Hepatocyte (in vitro differentiated cells): ENCODE results near the gene PLCB4. TPM values are rescaled to one million over a fixed set of nuclear protein-coding genes. Genes with fewer than 3 reads are reported as not detected.

Source experiments
- DNase-seq: peaks from one replicate; pipeline ENCODE4 v3.0.0-alpha.2; 2016; ENCODE audit warnings: low spot score
- H2AFZ ChIP-seq: fragments of 200-600 bp; sonication (generic); 2 replicates; pipeline ENCODE4 v1.6.0; 2016; ENCODE audit warnings: antibody characterized with exemption, mild to moderate bottlenecking
- H3K27ac ChIP-seq: fragments of 200-600 bp; sonication (generic); 2 replicates; pipeline ENCODE4 v1.5.1; 2016; ENCODE audit warnings: mild to moderate bottlenecking
- H3K27me3 ChIP-seq: fragments of 200-600 bp; sonication (generic); 2 replicates; pipeline ENCODE4 v1.6.1; 2016
- H3K36me3 ChIP-seq: fragments of 200-600 bp; sonication (generic); replicated peaks from 2 replicates; pipeline ENCODE4 v1.5.1; 2016; ENCODE audit warnings: low read depth; ENCODE audit not compliant: insufficient read depth
- H3K4me1 ChIP-seq: fragments of 200-600 bp; sonication (generic); 2 replicates; pipeline ENCODE4 v1.5.1; 2016; ENCODE audit warnings: mild to moderate bottlenecking, moderate library complexity; ENCODE audit not compliant: insufficient read depth
- H3K4me2 ChIP-seq: fragments of 200-600 bp; sonication (generic); 2 replicates; pipeline ENCODE4 v1.6.0; 2016
- H3K4me3 ChIP-seq: fragments of 200-600 bp; sonication (generic); 2 replicates; pipeline ENCODE4 v1.5.1; 2016; ENCODE audit warnings: mild to moderate bottlenecking
- H3K79me2 ChIP-seq: fragments of 200-600 bp; sonication (generic); 2 replicates; pipeline ENCODE4 v1.6.0; 2017; ENCODE audit warnings: mild to moderate bottlenecking
- H3K9me2 ChIP-seq: fragments of 200-600 bp; sonication (generic); replicated peaks from 2 replicates; pipeline ENCODE4 v1.6.0; 2017; ENCODE audit warnings: mild to moderate bottlenecking; ENCODE audit not compliant: insufficient read depth
- H3K9me3 ChIP-seq: fragments of 200-600 bp; sonication (generic); 2 replicates; pipeline ENCODE4 v1.5.1; 2016; ENCODE audit warnings: low read depth, mild to moderate bottlenecking
- H4K20me1 ChIP-seq: fragments of 200-600 bp; sonication (generic); 2 replicates; pipeline ENCODE4 v1.6.0; 2016; ENCODE audit warnings: mild to moderate bottlenecking; ENCODE audit not compliant: insufficient read depth, poor library complexity, severe bottlenecking
- CTCF ChIP-seq: fragments of 200-600 bp; sonication (generic); IDR thresholded peaks from 2 replicates; pipeline ENCODE4 v1.5.1; 2016; ENCODE audit warnings: antibody characterized with exemption, mild to moderate bottlenecking; ENCODE audit not compliant: poor library complexity
- EZH2 ChIP-seq: fragments of 200-600 bp; sonication (generic); IDR thresholded peaks from 2 replicates; pipeline ENCODE4 v1.6.1; 2016; ENCODE audit warnings: antibody characterized with exemption, mild to moderate bottlenecking, borderline replicate concordance
- EZH2phosphoT487 ChIP-seq: fragments of 200-600 bp; sonication (generic); IDR thresholded peaks from one replicate; pipeline ENCODE4 v1.6.1; 2018; ENCODE audit warnings: antibody characterized with exemption, mild to moderate bottlenecking, low read depth, moderate library complexity; ENCODE audit not compliant: unreplicated experiment, severe bottlenecking
- WGBS: methylation state at CpG from one replicate; pipeline ENCODE4 v1.1.6; 2016; ENCODE audit warnings: low lambda C conversion rate; ENCODE audit errors: missing lambda C conversion rate; 5-methylcytosine and 5-hydroxymethylcytosine counted together
- polyA plus RNA-seq: library from polyadenylated mRNA; unstranded; fragments of >200 nt; fragmentation: Nextera tagmentation; extraction: Ambion mirVana; gene quantifications from 2 replicates; pipeline ENCODE4 v1.2.1, GENCODE V29; 2016
- total RNA-seq: library from RNA; depleted of rRNA; stranded (reverse); fragments of >200 nt; gene quantifications from 2 replicates; pipeline ENCODE4 v1.2.3, GENCODE V29; 2014

Gene PLCB4
- total and polyA plus RNA-seq, 2 experiments from 2014 or later: 6.4 to 15.0 TPM

GRCh38 chr20:9202420-9203080 lies 133.7 kb downstream of the PLCB4 start:
- H3K36me3 ChIP-seq: no peaks in the 10 kb centered on the region
- no peaks in the 10 kb centered on the region for H3K27me3 ChIP-seq
- no peaks in the 10 kb centered on the region for H3K79me2 ChIP-seq
- no peaks in the 10 kb centered on the region for H3K4me1 ChIP-seq
- peak; percentile 16 for DNase-seq
- no peak overlapping the region for H3K4me3 ChIP-seq
- no peaks in the 10 kb centered on the region for H3K9me3 ChIP-seq
- no peaks in the 10 kb centered on the region for H3K9me2 ChIP-seq
- no peaks in the 10 kb centered on the region for H4K20me1 ChIP-seq
- 91% methylated on average over 3 of the region's 3 CpGs for WGBS
- no peak overlapping the region for H3K4me2 ChIP-seq
- no peak overlapping the region for H2AFZ ChIP-seq
- H3K27ac ChIP-seq: peak overlapping the region; percentile 37
- TF ChIP-seq CTCF (no peak), EZH2 (no peak), EZH2phosphoT487 (no peak)

DNA sequence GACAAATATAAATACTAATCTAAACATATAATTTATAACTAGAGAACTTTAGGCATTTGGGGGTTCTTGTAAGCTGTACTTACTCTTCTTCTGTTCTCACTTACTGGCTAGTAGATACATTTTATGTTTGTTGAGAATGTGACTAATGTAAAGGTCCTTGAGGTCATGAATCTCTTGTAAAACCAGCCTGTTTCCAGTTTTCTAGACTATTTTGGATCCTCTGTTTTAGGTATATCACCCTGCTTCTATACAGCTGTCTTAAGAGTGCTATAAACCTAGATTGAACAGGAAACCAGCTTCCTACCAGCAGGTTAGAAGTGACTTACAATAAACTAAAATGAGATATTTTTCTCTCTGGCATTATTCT lies 134.2 kb downstream of the PLCB4 start:
- Histone ChIP-seq H3K4me3 (no peak overlapping the region), H3K9me3 (no peaks in the 10 kb centered on the region), H2AFZ (no peak overlapping the region), H3K27ac (no peak overlapping the region), H4K20me1 (no peaks in the 10 kb centered on the region), H3K4me1 (no peaks in the 10 kb centered on the region), H3K4me2 (no peak overlapping the region), H3K79me2 (no peaks in the 10 kb centered on the region), H3K36me3 (no peaks in the 10 kb centered on the region), H3K9me2 (no peaks in the 10 kb centered on the region), H3K27me3 (no peaks in the 10 kb centered on the region)
- TF ChIP-seq EZH2phosphoT487: no peak
- no peak for TF ChIP-seq EZH2
- TF ChIP-seq CTCF: no peak
- no peak for DNase-seq

- no peak overlapping the region for H3K4me2 ChIP-seq
- H3K79me2 ChIP-seq: no peaks in the 10 kb centered on the region
- no peaks in the 10 kb centered on the region for H3K9me2 ChIP-seq
- no peak for DNase-seq
- no peak overlapping the region for H2AFZ ChIP-seq
- H3K27ac ChIP-seq: no peak overlapping the region
- WGBS: 92% methylated on average over 5 of the region's 5 CpGs
- no peaks in the 10 kb centered on the region for H3K36me3 ChIP-seq
- TF ChIP-seq EZH2phosphoT487 (no peak), CTCF (no peak), EZH2 (no peak)
- H4K20me1 ChIP-seq: no peaks in the 10 kb centered on the region
- H3K4me1 ChIP-seq: no peaks in the 10 kb centered on the region
- no peaks in the 10 kb centered on the region for H3K27me3 ChIP-seq
- no peak overlapping the region for H3K4me3 ChIP-seq
- H3K9me3 ChIP-seq: no peaks in the 10 kb centered on the region
These were observed 136.1 kb downstream of the PLCB4 start for GRCh38 chr20:9204979-9205378.

DNA sequence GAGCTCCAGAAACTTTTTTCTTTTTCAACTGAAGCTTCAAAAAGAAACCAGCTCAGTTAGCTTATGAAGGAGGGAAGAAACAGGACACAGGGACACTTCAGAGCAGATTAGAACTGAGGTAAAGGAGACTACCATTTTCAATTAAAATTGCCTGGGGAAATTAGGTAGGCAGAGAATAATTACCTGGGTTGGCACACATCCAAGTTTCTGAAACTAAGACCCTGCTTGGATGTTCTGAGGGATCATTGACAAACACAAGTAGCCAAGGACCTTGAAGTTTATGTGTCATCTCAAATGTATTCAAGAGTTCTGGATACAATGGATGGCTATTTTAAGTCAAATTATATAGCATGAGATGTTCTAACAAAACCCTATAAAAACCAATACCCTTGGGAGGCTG lies 137.6 kb downstream of the PLCB4 start:
- Histone ChIP-seq H4K20me1 (no peaks in the 10 kb centered on the region), H3K9me3 (no peaks in the 10 kb centered on the region), H3K79me2 (no peaks in the 10 kb centered on the region), H3K4me2 (no peak overlapping the region), H3K4me1 (no peaks in the 10 kb centered on the region), H3K27me3 (no peaks in the 10 kb centered on the region), H3K4me3 (no peak overlapping the region), H3K27ac (no peak overlapping the region), H2AFZ (no peak overlapping the region), H3K36me3 (no peaks in the 10 kb centered on the region), H3K9me2 (no peaks in the 10 kb centered on the region)
- TF ChIP-seq EZH2 (no peak), EZH2phosphoT487 (no peak), CTCF (no peak)
- DNase-seq: no peak
